Natural killer cell (primary cell): ENCODE data around the gene TMSB4X. TPM values are rescaled to one million over a fixed set of nuclear protein-coding genes. Genes with fewer than 3 reads are reported as not detected.

Source experiments
- ATAC-seq, 3 donors: fragments of 150-1000 bp in 2 of 3; fragments of 200-7000 bp in 1 of 3; cut with Tn5 transposase; 1 replicate in 1 of 3; 2 replicates in 2 of 3; pipeline ENCODE4 v1.10.0; 2021; ENCODE audit warnings: mild to moderate bottlenecking in 2 of 3, moderate library complexity in 2 of 3
- DNase-seq, 2 donors: peaks; one replicate each; pipeline versions ENCODE4 v3.0.0 to v3.0.0-alpha.2; 2013 to 2021; ENCODE audit warnings: mixed read lengths in 1 of 2
- H3K27ac ChIP-seq: one replicate; pipeline ENCODE4 v1.5.1; 2013; ENCODE audit warnings: mild to moderate bottlenecking, low read length
- H3K27me3 ChIP-seq: one replicate; pipeline ENCODE4 v1.6.1; 2013; ENCODE audit warnings: low read length; ENCODE audit not compliant: control insufficient read depth, insufficient read depth
- H3K36me3 ChIP-seq: one replicate; pipeline ENCODE4 v1.6.1; 2013; ENCODE audit warnings: low read length; ENCODE audit not compliant: control insufficient read depth, insufficient read depth
- H3K4me1 ChIP-seq: one replicate; pipeline ENCODE4 v1.6.1; 2013; ENCODE audit warnings: low read length; ENCODE audit not compliant: control insufficient read depth, insufficient read depth
- H3K4me3 ChIP-seq: one replicate; pipeline ENCODE4 v1.5.1; 2013; ENCODE audit warnings: low read length
- H3K9me3 ChIP-seq: one replicate; pipeline ENCODE4 v1.6.1; 2013; ENCODE audit warnings: low read length; ENCODE audit not compliant: control insufficient read depth, insufficient read depth
- H3K27ac Mint-ChIP-seq, 2 donors: one replicate each; pipeline ENCODE4 v1.8.0; 2022; ENCODE audit warnings: mild to moderate bottlenecking in 2 of 2, mixed read lengths in 2 of 2, moderate library complexity in 1 of 2
- H3K27me3 Mint-ChIP-seq, 2 donors: one replicate each; pipeline ENCODE4 v1.8.0; 2022; ENCODE audit warnings: low read depth in 2 of 2, mixed read lengths in 2 of 2
- H3K36me3 Mint-ChIP-seq: one replicate; pipeline ENCODE4 v1.8.0; 2022; ENCODE audit warnings: mixed read lengths
- H3K4me1 Mint-ChIP-seq, 2 donors: one replicate each; pipeline ENCODE4 v1.8.0; 2022; ENCODE audit warnings: mixed read lengths in 2 of 2
- H3K4me3 Mint-ChIP-seq: one replicate; pipeline ENCODE4 v1.8.0; 2022; ENCODE audit warnings: mild to moderate bottlenecking, moderate library complexity, mixed read lengths
- H3K9me3 Mint-ChIP-seq, 2 donors: one replicate each; pipeline ENCODE4 v1.8.0; 2022; ENCODE audit warnings: mixed read lengths in 2 of 2
- CTCF ChIP-seq: fragments of 200-600 bp; IDR thresholded peaks from one replicate; pipeline ENCODE4 v1.8.0; 2022; ENCODE audit warnings: antibody characterized with exemption
- WGBS: methylation state at CpG from one replicate; pipeline ENCODE4 v1.1.7; 2013; ENCODE audit warnings: missing lambda C conversion rate; ENCODE audit not compliant: insufficient coverage; 5-methylcytosine and 5-hydroxymethylcytosine counted together
- intact Hi-C: fragments of 100-400 bp; cut with micrococcal nuclease; formaldehyde crosslinking; loops from one replicate; pipeline ENCODE4 v1.14.2; 2022
- total RNA-seq, 4 donors: library from RNA; stranded (reverse); fragments of 120-200 nt in 1 of 4; gene quantifications; one replicate each; pipeline versions ENCODE4 v1.2.3 to v1.2.4, GENCODE V29; 2013 to 2022

The TMSB4X gene
- total RNA-seq = 1,000 to 10,000 TPM; 5,049 to 6,005 (median 5,892) TPM
- total RNA-seq (2013) = 9,152 TPM

- no peaks in the 10 kb centered on the region for H3K9me3 ChIP-seq
- peaks cover 17% of the 10 kb centered on the region for H3K36me3 ChIP-seq
- peak; percentile 79 to 88 for DNase-seq
- no peaks in the 10 kb centered on the region for H3K27me3 ChIP-seq
- peak within 1 kb of the TSS; percentile 89 for H3K27ac ChIP-seq
- H3K27ac Mint-ChIP-seq = peak within 1 kb of the TSS; percentile 94 to 97
- ATAC-seq = peak; percentile 58 to 84 (median 72)
- intact Hi-C loops = loop anchor here (1.0 to 5.0 kb wide), 2 partner anchors 18 to 392 kb away; no protein-coding TSS in a partner anchor
- no peaks in the 10 kb centered on the region for H3K9me3 Mint-ChIP-seq
- H3K4me3 Mint-ChIP-seq = peak within 1 kb of the TSS; percentile 95
- TF ChIP-seq CTCF = no peak
- peak within 1 kb of the TSS; percentile 94 for H3K4me3 ChIP-seq
- WGBS = 0% methylated on average over 60 of the region's 60 CpGs
- peaks cover 41% of the 10 kb centered on the region for H3K4me1 ChIP-seq
- peaks cover 30% of the 10 kb centered on the region for H3K36me3 Mint-ChIP-seq
- peaks cover 56 to 79% of the 10 kb centered on the region in 2 donors for H3K4me1 Mint-ChIP-seq
- no peaks in the 10 kb centered on the region for H3K27me3 Mint-ChIP-seq
Measured at GRCh38 chrX:12974796-12975669, at the start of gene TMSB4X. TSS of gene TMSB4X (plus strand) at chrX:12975110.

DNA sequence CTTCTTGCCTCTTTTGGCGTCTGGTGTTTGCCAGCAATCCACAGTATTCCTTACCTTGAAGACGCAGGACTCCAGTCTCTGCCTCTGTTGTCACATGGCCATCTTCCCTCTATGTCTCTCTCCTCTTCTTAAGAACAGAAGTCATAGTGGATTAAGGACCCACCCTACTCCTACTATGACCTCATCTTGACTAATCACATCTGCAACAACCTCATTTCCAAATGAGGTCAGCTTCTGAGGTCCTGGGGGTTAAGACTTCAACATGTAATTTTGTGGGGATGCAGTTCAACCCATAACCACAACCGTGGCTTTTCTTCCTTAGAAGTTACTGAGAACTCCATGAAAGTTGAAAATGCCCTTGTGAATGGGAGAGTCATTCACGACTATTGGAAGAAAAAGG is 45.2 kb upstream of the TMSB4X start:
- Mint-ChIP-seq H3K9me3 (no peaks in the 10 kb centered on the region), H3K36me3 (no peaks in the 10 kb centered on the region), H3K27ac (no peak overlapping the region), H3K27me3 (peaks cover under 1 to 43% of the 10 kb centered on the region in 2 donors), H3K4me3 (no peak overlapping the region), H3K4me1 (no peaks in the 10 kb centered on the region)
- ATAC-seq (no peak), DNase-seq (no peak)
- no peaks in the 10 kb centered on the region for H3K4me1 ChIP-seq
- H3K27me3 ChIP-seq = no peaks in the 10 kb centered on the region
- 89% methylated on average over 2 of the region's 4 CpGs for WGBS
- no peaks in the 10 kb centered on the region for H3K36me3 ChIP-seq
- H3K4me3 ChIP-seq = no peak overlapping the region
- H3K27ac ChIP-seq = no peak overlapping the region
- H3K9me3 ChIP-seq = no peaks in the 10 kb centered on the region
- intact Hi-C loops = no loop called here
- no peak for TF ChIP-seq CTCF

DNA sequence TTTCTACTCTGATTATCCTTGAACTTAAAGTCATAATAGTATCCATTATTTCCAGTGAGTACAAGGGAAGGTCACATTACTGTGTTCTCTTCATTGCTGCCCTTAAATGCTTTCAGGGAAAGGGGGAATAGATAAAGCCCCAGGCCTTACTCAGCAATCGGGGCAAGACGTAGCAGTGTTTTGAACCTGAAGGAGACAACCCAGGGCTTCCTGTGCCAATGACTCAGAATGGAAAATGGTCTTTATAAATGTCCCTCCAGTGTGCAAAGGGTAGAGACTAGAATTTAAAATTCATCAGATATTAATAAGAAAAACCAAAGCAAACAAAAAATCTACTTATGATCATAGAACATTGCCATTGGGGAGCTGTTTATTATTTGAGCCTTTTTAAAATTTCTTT is 44.8 kb upstream of the TMSB4X start:
- Mint-ChIP-seq H3K4me3 (no peak overlapping the region), H3K4me1 (no peaks in the 10 kb centered on the region), H3K27me3 (peaks cover 0 to 38% of the 10 kb centered on the region in 2 donors), H3K9me3 (no peaks in the 10 kb centered on the region), H3K27ac (no peak overlapping the region), H3K36me3 (no peaks in the 10 kb centered on the region)
- H3K4me3 ChIP-seq = no peak overlapping the region
- DNase-seq = no peak
- no peaks in the 10 kb centered on the region for H3K36me3 ChIP-seq
- no peak for TF ChIP-seq CTCF
- H3K27me3 ChIP-seq = no peaks in the 10 kb centered on the region
- H3K9me3 ChIP-seq = no peaks in the 10 kb centered on the region
- no peak for ATAC-seq
- no peaks in the 10 kb centered on the region for H3K4me1 ChIP-seq
- whole genome bisulfite sequencing = 81% methylated on average over 2 of the region's 2 CpGs
- intact Hi-C loops = no loop called here
- no peak overlapping the region for H3K27ac ChIP-seq
